ENCODE measurements around the gene FTL.

FTL gene

GRCh38 chr19:48966541-48967345 lies 1.6 kb downstream of the FTL start:
- DNase-seq, result peak; percentile 81

- peak; percentile 100 for DNase-seq
These were observed 2.5 kb downstream of the FTL start for GRCh38 chr19:48967346-48968178.

GRCh38 chr19:48968179-48968661 lies 3.1 kb downstream of the FTL start:
- no peak for DNase-seq

DNA sequence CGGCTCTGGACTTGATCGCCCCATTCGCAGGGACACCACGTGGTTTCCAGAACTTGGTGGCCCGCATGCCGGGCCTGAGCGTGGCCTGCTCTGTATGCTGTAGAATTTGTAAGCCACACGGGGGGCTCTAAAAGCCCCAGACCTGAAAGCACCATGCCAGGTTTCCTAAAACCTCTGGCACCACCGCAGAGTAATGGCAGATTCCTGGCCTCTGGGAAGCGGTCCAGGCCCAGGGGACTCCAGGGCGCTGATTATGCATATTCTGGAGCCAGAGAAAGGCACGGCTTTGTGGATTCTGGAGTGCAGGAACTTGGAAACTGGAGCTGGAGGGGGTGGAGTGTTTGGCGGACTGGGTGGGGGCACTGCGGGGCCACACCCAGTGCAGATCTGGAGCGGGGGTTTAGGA lies 3.7 kb downstream of the FTL start:
- DNase-seq, result no peak

- peak; percentile 84 for DNase-seq
These were observed 4.4 kb downstream of the FTL start for GRCh38 chr19:48969276-48970138.

DNA sequence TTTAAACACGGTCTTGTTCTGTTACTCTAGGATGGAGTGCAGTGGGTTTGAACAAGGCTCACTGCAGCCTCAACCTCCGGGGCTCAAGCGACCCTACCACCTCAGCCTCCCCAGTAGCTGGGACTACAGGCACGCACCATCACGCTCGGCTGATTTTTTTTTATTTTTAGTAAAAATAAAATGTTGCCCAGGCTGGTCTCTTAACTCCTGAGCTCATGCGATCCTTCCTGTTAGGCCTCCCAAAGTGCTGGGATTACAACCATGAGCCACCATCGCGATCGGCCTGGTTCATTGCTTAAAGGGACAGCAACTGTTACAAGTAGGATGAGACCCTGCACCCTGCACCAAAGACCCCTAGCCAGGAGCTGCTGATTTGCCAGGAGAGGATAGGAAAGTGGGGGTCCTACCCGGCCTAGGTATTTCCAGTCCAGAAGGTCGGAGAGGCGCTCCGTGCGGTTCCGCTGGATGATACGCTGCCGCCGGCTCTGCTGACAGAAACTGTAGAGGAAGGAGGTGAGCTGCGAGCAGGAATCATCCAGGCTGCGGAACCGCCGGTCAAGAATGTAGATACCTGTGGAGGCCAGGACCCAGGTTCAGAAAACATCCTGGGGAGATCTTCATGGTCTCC lies 5.1 kb downstream of the FTL start:
- DNase-seq, result no peak

GRCh38 chr19:48970923-48971395 lies 5.8 kb downstream of the FTL start:
- peak; percentile 89 for DNase-seq

GRCh38 chr19:48975947-48976847 lies 11.1 kb downstream of the FTL start:
- DNase-seq, result peak; percentile 44

- no peak for DNase-seq
These were observed 12.0 kb downstream of the FTL start for GRCh38 chr19:48977061-48977460.

DNA sequence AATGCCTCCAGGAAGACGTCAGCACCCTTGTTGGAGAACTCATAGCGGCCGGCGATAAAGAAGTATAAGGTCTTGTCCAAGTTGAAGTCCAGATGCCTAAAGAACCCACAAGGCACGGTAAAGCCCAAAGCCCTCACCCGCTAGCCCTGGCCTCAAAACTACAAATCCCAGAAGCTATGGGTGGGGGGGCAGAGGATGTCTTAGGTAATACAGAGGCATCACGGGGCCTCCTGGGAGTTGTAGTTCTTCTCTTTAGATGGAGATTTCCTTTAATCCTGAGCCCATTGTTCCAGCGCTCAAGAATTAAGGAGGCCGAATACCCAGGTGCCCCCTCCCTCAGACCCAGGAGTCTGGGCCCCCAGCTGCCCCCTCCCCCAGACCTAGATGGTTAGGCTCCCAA lies 17.2 kb downstream of the FTL start:
- no peak for DNase-seq

- DNase-seq, result no peak
These were observed 20.6 kb downstream of the FTL start for GRCh38 chr19:48985711-48986110.

- DNase-seq, result peak; percentile 33
These were observed 21.1 kb downstream of the FTL start for GRCh38 chr19:48986211-48986610.

DNA sequence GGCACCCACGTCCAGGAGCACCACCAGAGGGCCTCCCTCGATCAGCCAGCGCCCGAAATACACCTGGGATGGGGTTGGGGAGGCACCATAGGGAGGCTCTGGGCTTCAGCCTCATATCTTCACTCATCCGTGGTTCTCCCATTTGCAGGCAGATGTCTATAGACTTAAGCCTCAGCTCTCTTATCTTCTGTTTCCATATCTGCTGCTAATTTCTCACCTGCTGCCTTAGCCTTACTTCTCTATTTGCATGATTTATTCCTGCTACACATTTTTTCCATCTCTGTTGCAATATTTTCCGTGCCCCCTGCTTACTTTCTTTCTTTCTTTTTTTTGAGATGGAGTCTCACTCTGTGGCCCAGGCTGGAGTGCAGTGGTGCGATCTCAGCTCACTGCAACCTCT lies 22.2 kb downstream of the FTL start:
- no peak for DNase-seq

DNA sequence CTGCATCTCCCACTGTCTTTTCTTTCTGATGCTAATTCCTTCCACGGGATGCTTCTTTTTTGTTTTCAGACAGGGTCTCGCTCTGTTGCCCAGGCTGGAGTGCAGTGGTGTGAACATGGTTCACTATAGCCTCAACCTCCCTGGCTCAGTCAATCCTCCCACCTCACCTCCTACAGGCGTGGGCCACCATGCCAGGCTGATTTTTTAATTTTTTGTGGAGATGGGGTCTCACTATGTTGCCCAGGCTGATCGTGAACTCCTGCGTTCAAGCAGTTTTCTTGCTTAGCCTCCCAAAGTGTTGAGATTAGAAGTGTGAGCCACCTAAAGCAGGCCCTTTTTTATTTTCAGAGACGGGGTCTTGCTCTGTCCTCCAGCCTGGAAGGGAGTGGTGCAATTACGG lies 23.2 kb downstream of the FTL start:
- no peak for DNase-seq

GRCh38 chr19:48988860-48989259 lies 23.8 kb downstream of the FTL start:
- no peak for DNase-seq

- DNase-seq, result no peak
These were observed 24.7 kb downstream of the FTL start for GRCh38 chr19:48989701-48990291.

DNA sequence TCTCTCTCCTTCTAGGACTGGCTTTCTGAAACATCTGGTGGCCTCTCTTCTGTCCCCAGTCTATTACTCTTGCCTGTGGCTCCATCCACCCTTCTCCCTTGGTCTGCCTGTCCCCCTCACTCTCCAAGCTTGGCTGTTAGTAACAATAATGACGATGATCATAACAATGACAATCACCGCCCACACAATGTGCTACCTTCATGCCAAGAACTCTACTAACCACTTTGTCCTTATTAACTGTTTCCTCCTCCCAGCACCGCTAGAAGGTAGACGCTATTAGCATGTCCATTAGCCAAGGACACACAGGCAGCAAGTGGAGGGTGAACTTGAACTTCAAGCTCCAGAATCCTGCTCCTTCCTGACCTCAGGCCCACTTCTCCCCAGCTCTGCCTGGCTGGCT lies 25.3 kb downstream of the FTL start:
- no peak for DNase-seq

DNA sequence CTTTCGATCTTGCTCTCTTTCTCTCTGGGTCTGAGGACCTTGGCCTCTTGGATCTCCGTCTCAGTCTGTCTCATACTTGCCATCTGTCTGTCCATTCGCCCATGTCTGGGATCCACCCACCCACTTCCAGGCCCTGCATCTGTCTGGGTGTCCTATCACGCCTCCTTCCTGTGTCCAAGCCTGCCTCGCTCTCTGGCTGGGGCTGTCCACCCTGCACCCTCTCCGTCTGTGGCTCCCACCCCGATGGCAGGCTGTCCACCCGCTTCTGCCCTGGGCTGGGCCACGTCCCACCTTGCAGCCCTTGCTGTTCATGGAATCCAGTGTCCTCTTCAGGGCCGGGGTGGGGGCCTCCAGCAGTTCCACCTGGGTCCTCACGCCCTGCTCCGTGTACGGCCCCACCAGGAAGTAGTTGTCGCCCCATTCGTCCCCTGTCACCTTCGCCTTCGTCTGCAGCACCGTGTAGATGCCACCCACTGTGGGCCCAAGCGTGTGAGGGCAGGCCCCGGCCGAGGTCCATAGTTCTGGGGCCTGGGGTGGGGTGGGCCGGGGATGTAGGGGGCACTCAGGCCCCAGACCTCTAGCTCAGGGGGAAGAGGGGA lies 26.0 kb downstream of the FTL start:
- DNase-seq, result no peak

- DNase-seq, result peak; percentile 56
These were observed 26.9 kb downstream of the FTL start for GRCh38 chr19:48991873-48992580.

Measured in MV-4-11 (cell line).